Thymus (tissue), 14 donors: ENCODE data around the gene HLA-DPB1. TPM values are rescaled to one million over a fixed set of nuclear protein-coding genes. Genes with fewer than 3 reads are reported as not detected.

Experiments used
- DNase-seq, 9 donors: peaks; one replicate each; pipeline ENCODE4 v3.0.0-alpha.2; 2013; ENCODE audit warnings: low spot score in 9 of 9, low read depth in 6 of 9, missing footprints in 1 of 9
- H3K27ac ChIP-seq, 2 donors: one replicate each; pipeline ENCODE4 v1.5.1; 2013; ENCODE audit warnings: control low read depth in 1 of 2, low read depth in 1 of 2, low read length in 1 of 2, mild to moderate bottlenecking in 1 of 2, moderate library complexity in 1 of 2
- H3K27me3 ChIP-seq, 2 donors: one replicate each; pipeline ENCODE4 v1.5.1; 2013; ENCODE audit warnings: low read length in 1 of 2; ENCODE audit not compliant: control insufficient read depth in 2 of 2, insufficient read depth in 1 of 2
- H3K36me3 ChIP-seq, 2 donors: one replicate each; pipeline ENCODE4 v1.5.1; 2013; ENCODE audit warnings: low read length in 1 of 2, mild to moderate bottlenecking in 1 of 2, moderate library complexity in 1 of 2; ENCODE audit not compliant: control insufficient read depth in 2 of 2, insufficient read depth in 2 of 2
- H3K4me1 ChIP-seq, 2 donors: one replicate each; pipeline ENCODE4 v1.5.1; 2013; ENCODE audit warnings: low read length in 2 of 2; ENCODE audit not compliant: control insufficient read depth in 2 of 2, insufficient read depth in 2 of 2
- H3K4me3 ChIP-seq, 2 donors: one replicate each; pipeline ENCODE4 v1.5.1; 2013; ENCODE audit warnings: low read length in 2 of 2, control low read depth in 1 of 2, mild to moderate bottlenecking in 1 of 2
- H3K9me3 ChIP-seq, 2 donors: one replicate each; pipeline ENCODE4 v1.5.1; 2013; ENCODE audit warnings: low read length in 1 of 2, mild to moderate bottlenecking in 1 of 2; ENCODE audit not compliant: control insufficient read depth in 2 of 2, insufficient read depth in 1 of 2
- WGBS: extraction: QIAGEN DNeasy Blood & Tissue Kit; methylation state at CpG from one replicate; pipeline ENCODE4 v1.1.7; 2013; 5-methylcytosine and 5-hydroxymethylcytosine counted together
- long read RNA-seq, 10 donors: transcript quantifications; one replicate each; lab custom pipeline, GENCODE V29; 2026
- polyA plus RNA-seq: library from polyadenylated mRNA; stranded (reverse); fragments of 200-250 nt; gene quantifications from one replicate; pipeline ENCODE4 v1.2.3, GENCODE V29; 2013
- total RNA-seq: library from RNA; stranded (reverse); fragments of 120-200 nt; gene quantifications from one replicate; pipeline ENCODE4 v1.2.4, GENCODE V29; 2013
- donor health status: healthy.

Gene HLA-DPB1
- total RNA-seq, result 306 TPM
- polyA plus RNA-seq, result 575 TPM
- long read RNA-seq, donor 1, transcript HLA-DPB1-211 (6 exons, 1,560 nt), result major isoform, 12 of 37 reads
- long read RNA-seq, donor 1, partial matches to known transcripts, result 24 of 37 reads
- long read RNA-seq, donor 1, other reads (novel, unspliced or antisense), result 0 of 37 reads
- long read RNA-seq, donor 2, result 0 reads
- long read RNA-seq, donor 3, transcript HLA-DPB1-211 (6 exons, 1,560 nt), result major isoform, 141 of 460 reads
- long read RNA-seq, donor 3, transcript HLA-DPB1-213 (2 exons, 693 nt), result minor isoform, 17 of 460 reads
- long read RNA-seq, donor 3, transcript HLA-DPB1-217 (2 exons, 775 nt), result minor isoform, 5 of 460 reads
- long read RNA-seq, donor 3, partial matches to known transcripts, result 271 of 460 reads
- long read RNA-seq, donor 3, other reads (novel, unspliced or antisense), result 26 of 460 reads
- long read RNA-seq, donor 4, transcript HLA-DPB1-213 (2 exons, 693 nt), result minor isoform, 12 of 275 reads
- long read RNA-seq, donor 4, transcript HLA-DPB1-211 (6 exons, 1,560 nt), result major isoform, 77 of 275 reads
- long read RNA-seq, donor 4, partial matches to known transcripts, result 184 of 275 reads
- long read RNA-seq, donor 4, other reads (novel, unspliced or antisense), result 0 of 275 reads
- long read RNA-seq, donor 5, transcript HLA-DPB1-217 (2 exons, 775 nt), result minor isoform, 7 of 870 reads
- long read RNA-seq, donor 5, transcript HLA-DPB1-211 (6 exons, 1,560 nt), result major isoform, 217 of 870 reads
- long read RNA-seq, donor 5, transcript HLA-DPB1-213 (2 exons, 693 nt), result minor isoform, 19 of 870 reads
- long read RNA-seq, donor 5, partial matches to known transcripts, result 550 of 870 reads
- long read RNA-seq, donor 5, other reads (novel, unspliced or antisense), result 77 of 870 reads
- long read RNA-seq, donor 6, transcript HLA-DPB1-211 (6 exons, 1,560 nt), result major isoform, 98 of 272 reads
- long read RNA-seq, donor 6, transcript HLA-DPB1-213 (2 exons, 693 nt), result minor isoform, 5 of 272 reads
- long read RNA-seq, donor 6, partial matches to known transcripts, result 147 of 272 reads
- long read RNA-seq, donor 6, other reads (novel, unspliced or antisense), result 20 of 272 reads
- long read RNA-seq, donor 7, transcript HLA-DPB1-213 (2 exons, 693 nt), result minor isoform, 26 of 403 reads
- long read RNA-seq, donor 7, transcript HLA-DPB1-211 (6 exons, 1,560 nt), result major isoform, 115 of 403 reads
- long read RNA-seq, donor 7, partial matches to known transcripts, result 240 of 403 reads
- long read RNA-seq, donor 7, other reads (novel, unspliced or antisense), result 21 of 403 reads
- long read RNA-seq, donor 8, transcript HLA-DPB1-211 (6 exons, 1,560 nt), result major isoform, 55 of 153 reads
- long read RNA-seq, donor 8, transcript HLA-DPB1-213 (2 exons, 693 nt), result minor isoform, 6 of 153 reads
- long read RNA-seq, donor 8, transcript HLA-DPB1-217 (2 exons, 775 nt), result minor isoform, 10 of 153 reads
- long read RNA-seq, donor 8, partial matches to known transcripts, result 71 of 153 reads
- long read RNA-seq, donor 8, other reads (novel, unspliced or antisense), result 11 of 153 reads
- long read RNA-seq, donor 9, transcript HLA-DPB1-211 (6 exons, 1,560 nt), result major isoform, 61 of 185 reads
- long read RNA-seq, donor 9, transcript HLA-DPB1-213 (2 exons, 693 nt), result minor isoform, 6 of 185 reads
- long read RNA-seq, donor 9, partial matches to known transcripts, result 101 of 185 reads
- long read RNA-seq, donor 9, other reads (novel, unspliced or antisense), result 12 of 185 reads
- long read RNA-seq, donor 10, transcript HLA-DPB1-213 (2 exons, 693 nt), result minor isoform, 12 of 260 reads
- long read RNA-seq, donor 10, transcript HLA-DPB1-217 (2 exons, 775 nt), result minor isoform, 7 of 260 reads
- long read RNA-seq, donor 10, transcript HLA-DPB1-211 (6 exons, 1,560 nt), result major isoform, 69 of 260 reads
- long read RNA-seq, donor 10, partial matches to known transcripts, result 148 of 260 reads
- long read RNA-seq, donor 10, other reads (novel, unspliced or antisense), result 24 of 260 reads

DNA sequence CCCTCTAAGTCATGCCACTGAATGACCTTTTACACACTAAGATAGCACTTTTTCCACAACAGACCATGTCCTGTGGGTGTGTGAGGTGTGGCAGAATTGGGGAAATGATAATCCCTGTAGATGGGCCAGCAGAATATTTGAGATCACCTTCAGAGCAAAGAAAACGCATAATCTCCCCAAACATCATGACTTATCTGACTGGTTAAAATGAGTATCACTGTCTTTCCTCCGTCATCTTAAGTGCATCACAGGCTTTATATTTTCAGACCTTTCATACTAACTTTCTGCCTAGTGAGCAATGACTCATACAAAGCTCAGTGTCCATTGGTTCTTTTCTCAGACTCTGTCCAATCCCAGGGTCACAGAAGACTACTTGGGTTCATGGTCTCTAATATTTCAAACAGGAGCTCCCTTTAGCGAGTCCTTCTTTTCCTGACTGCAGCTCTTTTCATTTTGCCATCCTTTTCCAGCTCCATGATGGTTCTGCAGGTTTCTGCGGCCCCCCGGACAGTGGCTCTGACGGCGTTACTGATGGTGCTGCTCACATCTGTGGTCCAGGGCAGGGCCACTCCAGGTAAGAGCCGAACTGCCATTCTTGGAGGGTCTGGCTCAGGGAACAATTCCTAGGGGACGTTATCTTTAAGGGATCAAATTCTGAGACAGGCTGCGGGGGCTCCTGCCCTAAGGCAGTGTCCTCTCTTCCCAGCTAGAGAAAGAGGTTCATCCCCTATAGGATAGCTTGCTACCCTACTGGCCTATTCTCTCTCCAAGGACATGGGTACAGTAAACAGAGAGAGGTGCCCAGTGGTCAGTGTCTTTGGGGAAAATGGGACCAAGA is at the start of gene HLA-DPB1:
TSS of gene HLA-DPB1 (plus strand) at position 423 of the 838 bp plus-strand sequence. CDS start at position 475, 52 bp downstream.
- peak in 7 of 9 donors; percentile 34 to 75 (median 42) for DNase-seq
- no peaks in the 10 kb centered on the region for H3K9me3 ChIP-seq
- H3K4me1 ChIP-seq, result no peaks in the 10 kb centered on the region
- no peaks in the 10 kb centered on the region for H3K36me3 ChIP-seq
- WGBS, result 11% methylated on average over 10 of the region's 10 CpGs
- peaks cover 0 to 19% of the 10 kb centered on the region in 2 donors for H3K27me3 ChIP-seq
- H3K27ac ChIP-seq, result peak within 1 kb of the TSS; percentile 79 to 80
- peak within 1 kb of the TSS; percentile 42 for H3K4me3 ChIP-seq

DNA sequence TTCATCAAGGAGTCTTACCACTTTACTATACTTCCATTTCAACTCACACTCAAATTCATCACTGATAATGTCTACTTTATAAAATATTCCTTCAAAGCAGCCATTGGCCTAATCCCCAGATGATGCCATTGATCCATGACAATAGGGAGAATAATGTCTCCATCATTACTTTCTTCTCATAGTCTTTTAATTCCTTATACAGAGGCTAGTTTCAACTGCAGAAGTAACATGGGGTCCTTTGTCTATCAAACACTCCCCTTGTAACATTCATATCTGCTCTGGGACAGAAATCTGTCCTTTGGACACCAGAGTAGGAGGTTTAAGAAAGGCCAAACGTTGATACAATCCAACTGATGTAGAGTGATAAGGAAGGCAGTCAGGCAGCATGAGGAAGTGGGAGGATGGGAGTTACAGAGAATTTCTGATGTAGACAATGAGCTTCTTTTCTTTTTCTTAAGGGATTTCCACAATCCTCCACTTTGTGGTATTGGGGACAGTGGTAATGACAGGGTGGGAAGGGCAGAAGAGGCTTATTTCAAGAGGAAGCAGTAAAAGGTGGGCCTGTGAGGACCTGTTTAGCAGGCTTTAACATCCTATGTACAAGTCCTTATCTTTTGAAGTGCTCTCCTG is 47.5 kb upstream of the HLA-DPB1 start:
- H3K27me3 ChIP-seq, result no peaks in the 10 kb centered on the region
- H3K36me3 ChIP-seq, result no peaks in the 10 kb centered on the region
- H3K4me1 ChIP-seq, result peaks cover 3 to 14% of the 10 kb centered on the region in 2 donors
- peak overlapping the region; percentile 47 to 73 for H3K27ac ChIP-seq
- H3K9me3 ChIP-seq, result no peaks in the 10 kb centered on the region
- H3K4me3 ChIP-seq, result no peak overlapping the region
- DNase-seq, result no peak
- WGBS, result 15% methylated on average over 1 of the region's 1 CpG

GRCh38 chr6:33029328-33030184 is 46.2 kb upstream of the HLA-DPB1 start:
- no peaks in the 10 kb centered on the region for H3K27me3 ChIP-seq
- no peaks in the 10 kb centered on the region for H3K36me3 ChIP-seq
- no peaks in the 10 kb centered on the region for H3K9me3 ChIP-seq
- DNase-seq, result peak in 6 of 9 donors; percentile 15 to 68 (median 31)
- H3K4me3 ChIP-seq, result no peak overlapping the region
- H3K4me1 ChIP-seq, result peaks cover 3 to 14% of the 10 kb centered on the region in 2 donors
- 51% methylated on average over 6 of the region's 6 CpGs for WGBS
- H3K27ac ChIP-seq, result peak overlapping the region; percentile 86 to 90

DNA sequence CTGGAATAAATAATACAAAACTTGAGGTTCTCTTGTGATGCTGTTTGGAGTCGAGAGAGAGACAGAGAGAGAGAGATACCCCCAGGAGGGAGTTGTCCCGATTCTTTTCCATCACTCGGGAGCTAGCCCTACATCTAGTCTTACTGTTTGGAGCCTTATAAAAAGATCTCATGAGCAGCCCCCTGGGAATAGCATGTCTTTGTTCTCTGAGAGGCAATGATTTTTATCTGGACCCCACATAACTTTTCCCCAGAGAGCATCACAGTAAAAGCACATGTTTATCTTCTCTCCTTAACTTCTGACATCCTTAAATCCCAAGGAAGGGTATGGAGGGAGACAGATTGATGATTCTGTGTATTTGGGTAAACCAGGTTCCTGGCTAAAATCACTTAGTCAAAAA is 45.5 kb upstream of the HLA-DPB1 start:
- no peaks in the 10 kb centered on the region for H3K9me3 ChIP-seq
- H3K27ac ChIP-seq, result peak overlapping the region in 1 of 2 donors; percentile 90
- no peaks in the 10 kb centered on the region for H3K27me3 ChIP-seq
- 75% methylated on average over 3 of the region's 3 CpGs for WGBS
- no peak for DNase-seq
- H3K4me3 ChIP-seq, result no peak overlapping the region
- peaks cover 3 to 14% of the 10 kb centered on the region in 2 donors for H3K4me1 ChIP-seq
- no peaks in the 10 kb centered on the region for H3K36me3 ChIP-seq

- 95% methylated on average over 1 of the region's 1 CpG for WGBS
- Histone ChIP-seq H3K36me3 (no peaks in the 10 kb centered on the region), H3K27me3 (no peaks in the 10 kb centered on the region), H3K27ac (no peak overlapping the region), H3K4me1 (peaks cover 0 to 7% of the 10 kb centered on the region in 2 donors), H3K9me3 (no peaks in the 10 kb centered on the region), H3K4me3 (no peak overlapping the region)
- DNase-seq, result no peak
These were observed 41.2 kb upstream of the HLA-DPB1 start for GRCh38 chr6:33034554-33034953.

GRCh38 chr6:33036535-33036934 is 39.3 kb upstream of the HLA-DPB1 start:
- Histone ChIP-seq H3K36me3 (no peaks in the 10 kb centered on the region), H3K27ac (no peak overlapping the region), H3K4me3 (no peak overlapping the region), H3K4me1 (no peaks in the 10 kb centered on the region), H3K27me3 (no peaks in the 10 kb centered on the region), H3K9me3 (no peaks in the 10 kb centered on the region)
- 93% methylated on average over 1 of the region's 1 CpG for WGBS
- no peak for DNase-seq
